ENCODE measurements around the gene PTPRM. TPM values are rescaled to one million over a fixed set of nuclear protein-coding genes. Genes with fewer than 3 reads are reported as not detected.

The PTPRM gene
- total and polyA plus RNA-seq, 5 donors from 2014 or later, result 1.1 to 4.6 (median 3.6) TPM

DNA sequence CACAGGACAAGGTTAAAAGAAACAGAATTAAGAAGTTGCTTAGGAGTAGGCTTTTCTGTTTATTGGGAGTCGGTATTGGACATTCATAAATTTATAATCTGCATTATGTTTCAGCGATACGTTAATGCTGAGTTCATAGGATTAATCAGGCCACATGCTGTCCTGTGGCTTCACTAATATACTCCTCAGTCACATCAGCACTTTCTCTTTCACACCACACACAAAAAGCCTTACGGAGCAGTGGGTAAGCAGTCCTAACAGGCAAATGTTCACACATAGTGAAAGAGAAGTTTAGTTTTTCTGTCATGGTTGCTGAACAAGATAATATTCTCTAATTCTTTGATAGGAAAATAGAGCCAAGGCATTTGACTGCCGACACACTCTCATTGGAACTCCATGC lies 630.4 kb downstream of the PTPRM start:
- Histone ChIP-seq H3K4me3 (ENCODE audit: low read depth, low read length) (no peak overlapping the region), H3K27me3 (ENCODE audit: control insufficient read depth, insufficient read depth, low read length) (no peaks in the 10 kb centered on the region), H3K4me1 (ENCODE audit: control insufficient read depth, insufficient read depth, low read length, poor library complexity, severe bottlenecking) (no peaks in the 10 kb centered on the region), H3K9me3 (ENCODE audit: control insufficient read depth in 2 of 2, low read length in 2 of 2) (no peaks in the 10 kb centered on the region), H3K27ac (ENCODE audit: insufficient read depth, low read length, poor library complexity, severe bottlenecking) (no peak overlapping the region), H3K36me3 (ENCODE audit: control insufficient read depth, insufficient read depth, low read length) (no peaks in the 10 kb centered on the region)
- ATAC-seq (ENCODE audit: low read depth in 2 of 2) (no peak), DNase-seq (no peak)
- Mint-ChIP-seq H3K36me3 (no peaks in the 10 kb centered on the region), H3K4me1 (no peaks in the 10 kb centered on the region), H3K27ac (no peak overlapping the region), H3K9me3 (peaks cover 0 to 3% (median 0%) of the 10 kb centered on the region in 7 donors), H3K27me3 (no peaks in the 10 kb centered on the region), H3K4me3 (no peak overlapping the region)

DNA sequence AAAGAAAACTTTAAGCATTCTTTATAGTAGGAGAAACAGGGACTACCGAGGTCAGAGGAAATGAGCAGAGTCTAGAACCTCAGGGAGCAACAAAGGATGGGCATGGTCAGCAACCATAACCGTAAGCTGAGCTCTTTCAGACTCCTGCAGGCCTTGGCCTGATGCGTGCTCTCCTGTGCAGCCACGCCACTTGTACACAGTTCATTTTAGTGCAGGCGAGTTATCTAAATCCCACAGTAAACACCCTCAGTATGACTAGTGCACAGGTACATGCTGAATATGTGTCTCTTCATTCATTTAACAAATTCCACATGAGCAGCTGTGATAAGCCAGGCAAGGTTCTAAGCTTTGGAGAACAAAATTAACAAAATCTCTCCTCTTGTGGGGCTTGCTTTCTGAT lies 640.9 kb downstream of the PTPRM start:
- peaks cover 0 to 6% (median 0%) of the 10 kb centered on the region in 7 donors for H3K9me3 Mint-ChIP-seq
- H3K4me3 Mint-ChIP-seq, result no peak overlapping the region

DNA sequence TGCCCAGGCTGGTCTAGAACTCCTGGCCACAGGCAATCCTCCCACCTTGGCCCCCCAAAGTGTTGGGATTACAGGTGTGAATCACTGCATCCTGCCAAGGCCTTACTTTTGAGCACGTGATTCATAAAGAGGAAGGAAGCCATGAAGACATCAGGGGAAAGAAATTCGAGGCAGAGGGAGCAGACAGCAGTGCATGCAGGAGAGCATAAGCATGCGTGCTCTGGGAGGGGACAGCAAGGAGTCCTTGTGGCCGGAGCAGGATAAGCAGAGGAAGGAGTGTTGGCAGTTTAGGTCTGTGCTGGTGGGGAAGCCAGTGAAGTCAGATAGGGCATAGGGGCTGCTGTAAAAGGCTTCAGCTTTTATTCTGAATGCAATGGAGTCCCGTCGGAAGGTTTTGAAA lies 641.6 kb downstream of the PTPRM start:
- Histone ChIP-seq H3K36me3 (ENCODE audit: control insufficient read depth, insufficient read depth, low read length) (no peaks in the 10 kb centered on the region), H3K9me3 (ENCODE audit: control insufficient read depth in 2 of 2, low read length in 2 of 2) (no peaks in the 10 kb centered on the region), H3K27me3 (ENCODE audit: control insufficient read depth, insufficient read depth, low read length) (no peaks in the 10 kb centered on the region), H3K4me1 (ENCODE audit: control insufficient read depth, insufficient read depth, low read length, poor library complexity, severe bottlenecking) (no peaks in the 10 kb centered on the region), H3K4me3 (ENCODE audit: low read depth, low read length) (no peak overlapping the region), H3K27ac (ENCODE audit: insufficient read depth, low read length, poor library complexity, severe bottlenecking) (no peak overlapping the region)
- no peaks in the 10 kb centered on the region for H3K27me3 Mint-ChIP-seq
- peaks cover 0 to 6% (median 2%) of the 10 kb centered on the region in 7 donors for H3K9me3 Mint-ChIP-seq
- no peak for ATAC-seq (ENCODE audit: low read depth in 2 of 2)
- H3K36me3 Mint-ChIP-seq, result no peaks in the 10 kb centered on the region
- no peak overlapping the region for H3K4me3 Mint-ChIP-seq
- H3K27ac Mint-ChIP-seq, result no peak overlapping the region
- no peaks in the 10 kb centered on the region for H3K4me1 Mint-ChIP-seq
- no peak for DNase-seq

More for the DNA sequence above, 640.9 kb downstream of the PTPRM start:
- Histone ChIP-seq H3K9me3 (ENCODE audit: control insufficient read depth in 2 of 2, low read length in 2 of 2) (no peaks in the 10 kb centered on the region), H3K27ac (ENCODE audit: insufficient read depth, low read length, poor library complexity, severe bottlenecking) (no peak overlapping the region), H3K4me1 (ENCODE audit: control insufficient read depth, insufficient read depth, low read length, poor library complexity, severe bottlenecking) (no peaks in the 10 kb centered on the region), H3K27me3 (ENCODE audit: control insufficient read depth, insufficient read depth, low read length) (no peaks in the 10 kb centered on the region), H3K4me3 (ENCODE audit: low read depth, low read length) (no peak overlapping the region), H3K36me3 (ENCODE audit: control insufficient read depth, insufficient read depth, low read length) (no peaks in the 10 kb centered on the region)
- H3K36me3 Mint-ChIP-seq, result no peaks in the 10 kb centered on the region
- DNase-seq, result no peak
- H3K27ac Mint-ChIP-seq, result no peak overlapping the region
- no peaks in the 10 kb centered on the region for H3K27me3 Mint-ChIP-seq
- no peak for ATAC-seq (ENCODE audit: low read depth in 2 of 2)
- no peaks in the 10 kb centered on the region for H3K4me1 Mint-ChIP-seq

DNA sequence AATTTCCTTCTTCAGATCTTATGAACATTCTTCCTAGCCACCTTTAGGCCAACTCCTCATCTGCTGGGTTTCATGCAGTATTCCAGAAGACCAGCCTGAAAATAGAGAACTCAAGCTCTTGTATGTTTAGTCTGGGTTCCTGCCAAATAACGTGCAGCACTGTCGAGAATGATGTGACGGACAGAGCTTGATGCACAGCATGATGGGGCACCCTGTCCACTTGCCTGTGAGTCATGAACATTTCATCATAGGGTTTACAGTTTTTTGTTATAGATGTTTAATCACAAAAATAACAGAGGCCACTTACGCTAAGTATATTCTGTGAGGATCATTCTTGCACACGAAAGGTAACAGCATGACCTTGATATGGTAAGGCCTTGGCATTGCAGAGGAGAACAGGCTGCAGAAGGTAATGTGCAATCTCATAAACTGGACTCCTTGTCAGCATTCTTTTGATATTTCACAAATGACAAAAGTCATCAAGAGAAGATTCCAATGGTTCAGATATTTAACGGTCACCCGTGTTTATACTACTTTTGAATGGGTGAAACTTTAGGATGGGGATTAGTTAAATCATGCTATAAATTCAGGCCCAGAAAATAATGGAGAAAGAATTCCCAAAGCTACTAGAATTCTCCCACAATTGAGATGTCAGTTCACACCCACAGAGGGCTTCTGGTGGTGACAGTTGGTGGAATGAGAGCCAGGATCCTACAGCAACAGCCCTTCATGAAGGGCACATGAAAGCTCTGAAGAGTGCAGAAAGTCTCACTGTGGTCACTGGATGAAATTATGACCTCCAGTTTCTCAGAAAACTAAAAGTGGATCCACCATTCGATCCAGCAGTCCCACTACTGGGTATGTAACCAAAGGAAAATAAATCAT lies 646.0 kb downstream of the PTPRM start:
- H3K9me3 Mint-ChIP-seq, result peaks cover 0 to 4% (median 2%) of the 10 kb centered on the region in 7 donors
- no peaks in the 10 kb centered on the region for H3K27me3 ChIP-seq (ENCODE audit: control insufficient read depth, insufficient read depth, low read length)
- no peak overlapping the region for H3K27ac Mint-ChIP-seq
- H3K4me1 Mint-ChIP-seq, result no peaks in the 10 kb centered on the region
- no peaks in the 10 kb centered on the region for H3K27me3 Mint-ChIP-seq
- H3K36me3 ChIP-seq (ENCODE audit: control insufficient read depth, insufficient read depth, low read length), result no peaks in the 10 kb centered on the region
- ATAC-seq (ENCODE audit: low read depth in 2 of 2) (no peak), DNase-seq (no peak)
- no peak overlapping the region for H3K4me3 ChIP-seq (ENCODE audit: low read depth, low read length)
- no peaks in the 10 kb centered on the region for H3K36me3 Mint-ChIP-seq
- H3K4me1 ChIP-seq (ENCODE audit: control insufficient read depth, insufficient read depth, low read length, poor library complexity, severe bottlenecking), result no peaks in the 10 kb centered on the region
- no peak overlapping the region for H3K4me3 Mint-ChIP-seq
- no peak overlapping the region for H3K27ac ChIP-seq (ENCODE audit: insufficient read depth, low read length, poor library complexity, severe bottlenecking)
- no peaks in the 10 kb centered on the region for H3K9me3 ChIP-seq (ENCODE audit: control insufficient read depth in 2 of 2, low read length in 2 of 2)

DNA sequence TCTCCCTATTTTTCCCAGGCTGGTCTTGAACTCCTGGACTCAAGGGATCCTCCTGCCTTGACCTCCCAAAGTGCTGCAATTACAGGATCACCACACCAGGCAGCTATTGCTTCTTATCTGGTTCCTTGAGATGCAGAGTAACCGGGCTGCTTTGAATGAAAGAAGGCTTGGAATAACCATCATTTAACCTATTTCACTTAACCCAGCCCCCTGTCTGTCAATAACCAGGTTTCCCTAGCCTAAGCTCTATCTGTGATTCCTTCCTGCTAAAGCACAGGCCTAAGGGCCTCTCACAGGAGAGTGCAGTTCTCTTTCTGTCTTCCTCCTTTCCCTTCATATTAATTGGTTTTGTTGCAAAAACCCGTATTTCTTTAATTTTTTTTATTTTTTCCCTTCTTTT lies 648.6 kb downstream of the PTPRM start:
- Histone ChIP-seq H3K9me3 (ENCODE audit: control insufficient read depth in 2 of 2, low read length in 2 of 2) (no peaks in the 10 kb centered on the region), H3K4me1 (ENCODE audit: control insufficient read depth, insufficient read depth, low read length, poor library complexity, severe bottlenecking) (no peaks in the 10 kb centered on the region), H3K27me3 (ENCODE audit: control insufficient read depth, insufficient read depth, low read length) (no peaks in the 10 kb centered on the region), H3K36me3 (ENCODE audit: control insufficient read depth, insufficient read depth, low read length) (no peaks in the 10 kb centered on the region), H3K27ac (ENCODE audit: insufficient read depth, low read length, poor library complexity, severe bottlenecking) (no peak overlapping the region), H3K4me3 (ENCODE audit: low read depth, low read length) (no peak overlapping the region)
- Mint-ChIP-seq H3K9me3 (peaks cover 0 to 2% (median 0%) of the 10 kb centered on the region in 7 donors), H3K36me3 (no peaks in the 10 kb centered on the region), H3K27ac (no peak overlapping the region), H3K4me3 (no peak overlapping the region), H3K27me3 (no peaks in the 10 kb centered on the region), H3K4me1 (no peaks in the 10 kb centered on the region)
- ATAC-seq (ENCODE audit: low read depth in 2 of 2) (no peak), DNase-seq (no peak)

DNA sequence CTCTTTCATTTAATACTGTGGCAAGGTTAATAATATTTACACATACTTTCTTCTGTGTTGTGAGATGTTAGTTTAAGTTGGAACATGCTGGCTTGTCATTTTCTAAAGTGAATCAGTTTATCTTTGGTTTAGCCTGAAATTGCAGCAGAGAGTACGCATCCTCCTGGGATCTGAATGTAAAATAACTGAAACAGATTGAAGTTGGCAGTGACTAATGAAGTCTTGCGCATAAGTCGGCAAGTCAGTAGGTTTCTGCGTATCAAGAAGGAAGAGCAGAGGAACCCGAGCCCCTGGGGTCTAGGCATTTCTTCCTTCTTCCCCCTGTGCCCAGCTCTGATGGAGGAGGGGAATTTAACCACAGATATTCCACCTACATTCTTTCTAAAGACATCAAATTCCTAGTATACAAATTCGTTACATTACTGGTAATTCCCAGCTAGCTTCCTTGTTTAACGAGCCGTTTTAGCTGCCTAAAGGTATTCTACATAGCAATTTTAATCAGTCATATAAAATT lies 650.0 kb downstream of the PTPRM start:
- ATAC-seq (ENCODE audit: low read depth in 2 of 2) (no peak), DNase-seq (no peak)
- Histone ChIP-seq H3K27ac (ENCODE audit: insufficient read depth, low read length, poor library complexity, severe bottlenecking) (no peak overlapping the region), H3K36me3 (ENCODE audit: control insufficient read depth, insufficient read depth, low read length) (no peaks in the 10 kb centered on the region), H3K4me3 (ENCODE audit: low read depth, low read length) (no peak overlapping the region), H3K27me3 (ENCODE audit: control insufficient read depth, insufficient read depth, low read length) (no peaks in the 10 kb centered on the region), H3K4me1 (ENCODE audit: control insufficient read depth, insufficient read depth, low read length, poor library complexity, severe bottlenecking) (no peaks in the 10 kb centered on the region), H3K9me3 (ENCODE audit: control insufficient read depth in 2 of 2, low read length in 2 of 2) (no peaks in the 10 kb centered on the region)
- no peak overlapping the region for H3K27ac Mint-ChIP-seq
- H3K9me3 Mint-ChIP-seq, result peaks cover 0 to 2% (median 0%) of the 10 kb centered on the region in 7 donors
- no peak overlapping the region for H3K4me3 Mint-ChIP-seq
- H3K27me3 Mint-ChIP-seq, result no peaks in the 10 kb centered on the region
- no peaks in the 10 kb centered on the region for H3K4me1 Mint-ChIP-seq
- H3K36me3 Mint-ChIP-seq, result no peaks in the 10 kb centered on the region

DNA sequence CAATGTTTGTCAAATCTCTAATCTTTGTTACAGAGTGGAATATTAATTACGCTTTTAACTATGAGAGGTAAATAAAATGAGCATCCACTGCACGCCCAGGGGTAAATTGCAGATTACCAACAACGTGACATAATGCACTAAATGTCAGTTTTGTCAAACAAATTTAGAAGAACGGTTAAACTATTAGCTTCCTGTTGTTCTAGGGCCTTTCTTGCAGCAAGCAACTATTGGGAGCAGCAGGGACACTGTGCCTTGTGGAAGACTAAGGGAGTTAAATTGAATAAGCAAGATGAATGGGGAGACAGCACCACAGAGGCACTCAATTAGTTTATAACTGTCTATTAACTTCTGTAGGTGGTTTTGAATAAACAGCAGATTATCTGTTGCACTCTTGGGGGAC lies 651.1 kb downstream of the PTPRM start:
- H3K27ac ChIP-seq (ENCODE audit: insufficient read depth, low read length, poor library complexity, severe bottlenecking), result no peak overlapping the region
- Mint-ChIP-seq H3K27ac (no peak overlapping the region), H3K9me3 (peaks cover 0 to 2% (median 0%) of the 10 kb centered on the region in 7 donors)

DNA sequence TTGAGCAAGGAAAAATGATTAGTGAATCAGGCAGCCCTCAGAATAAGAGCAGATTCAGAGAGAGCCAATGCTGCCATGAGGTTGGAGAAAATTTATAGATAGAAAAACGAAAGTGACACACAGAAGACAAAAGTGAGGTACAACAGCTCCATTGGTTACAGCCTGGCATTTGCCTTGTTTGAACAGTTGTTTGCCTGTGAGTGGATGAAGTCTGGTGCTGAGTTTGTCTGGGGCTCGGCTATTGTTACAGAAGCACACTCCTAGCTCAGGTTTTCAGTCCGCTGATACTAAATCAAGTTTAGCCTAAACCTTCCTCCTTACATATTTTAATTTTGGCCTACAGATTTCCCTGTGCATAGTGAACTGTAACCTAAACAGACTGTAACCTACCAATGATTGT lies 654.3 kb downstream of the PTPRM start:
- Mint-ChIP-seq H3K4me3 (no peak overlapping the region), H3K36me3 (no peaks in the 10 kb centered on the region), H3K9me3 (peaks cover 0 to 2% (median 0%) of the 10 kb centered on the region in 7 donors), H3K27ac (no peak overlapping the region), H3K4me1 (no peaks in the 10 kb centered on the region), H3K27me3 (no peaks in the 10 kb centered on the region)
- Histone ChIP-seq H3K9me3 (ENCODE audit: control insufficient read depth in 2 of 2, low read length in 2 of 2) (no peaks in the 10 kb centered on the region), H3K4me3 (ENCODE audit: low read depth, low read length) (no peak overlapping the region), H3K36me3 (ENCODE audit: control insufficient read depth, insufficient read depth, low read length) (no peaks in the 10 kb centered on the region), H3K4me1 (ENCODE audit: control insufficient read depth, insufficient read depth, low read length, poor library complexity, severe bottlenecking) (no peaks in the 10 kb centered on the region), H3K27me3 (ENCODE audit: control insufficient read depth, insufficient read depth, low read length) (no peaks in the 10 kb centered on the region), H3K27ac (ENCODE audit: insufficient read depth, low read length, poor library complexity, severe bottlenecking) (no peak overlapping the region)
- DNase-seq (no peak), ATAC-seq (ENCODE audit: low read depth in 2 of 2) (no peak)

More for the DNA sequence above, 651.1 kb downstream of the PTPRM start:
- Histone ChIP-seq H3K36me3 (ENCODE audit: control insufficient read depth, insufficient read depth, low read length) (no peaks in the 10 kb centered on the region), H3K4me1 (ENCODE audit: control insufficient read depth, insufficient read depth, low read length, poor library complexity, severe bottlenecking) (no peaks in the 10 kb centered on the region), H3K27me3 (ENCODE audit: control insufficient read depth, insufficient read depth, low read length) (no peaks in the 10 kb centered on the region), H3K4me3 (ENCODE audit: low read depth, low read length) (no peak overlapping the region), H3K9me3 (ENCODE audit: control insufficient read depth in 2 of 2, low read length in 2 of 2) (no peaks in the 10 kb centered on the region)
- ATAC-seq (ENCODE audit: low read depth in 2 of 2) (no peak), DNase-seq (no peak)
- no peaks in the 10 kb centered on the region for H3K27me3 Mint-ChIP-seq
- no peak overlapping the region for H3K4me3 Mint-ChIP-seq
- H3K36me3 Mint-ChIP-seq, result no peaks in the 10 kb centered on the region
- H3K4me1 Mint-ChIP-seq, result no peaks in the 10 kb centered on the region
